Neural cell (in vitro differentiated cells): ENCODE data around the gene SLBP. TPM values are rescaled to one million over a fixed set of nuclear protein-coding genes. Genes with fewer than 3 reads are reported as not detected.

Source experiments
- H2AFZ ChIP-seq: fragments of 200-600, 300-800 bp; sonication (generic), shearing (Covaris generic); 2 replicates; pipeline ENCODE4 v1.6.0; 2014; ENCODE audit warnings: low read depth, mild to moderate bottlenecking, antibody characterized with exemption, low read length, moderate library complexity
- H3F3A ChIP-seq: fragments of 200-600 bp; shearing (Covaris generic); 2 replicates; pipeline ENCODE4 v1.6.1; 2016; ENCODE audit warnings: mild to moderate bottlenecking, moderate library complexity, mixed read lengths, antibody characterized with exemption, low read length; ENCODE audit not compliant: insufficient read depth, poor library complexity, severe bottlenecking
- H3K27ac ChIP-seq: fragments of 200-600, 300-800 bp; sonication (generic), shearing (Covaris generic); 2 replicates; pipeline ENCODE4 v1.5.1; 2014; ENCODE audit warnings: mild to moderate bottlenecking, low read length, moderate library complexity
- H3K27me3 ChIP-seq: fragments of 300-800, 200-600 bp; sonication (generic), shearing (Covaris generic); 2 replicates; pipeline ENCODE4 v1.6.0; 2014; ENCODE audit warnings: mild to moderate bottlenecking, low read depth, low read length, moderate library complexity; ENCODE audit not compliant: insufficient read depth
- H3K36me3 ChIP-seq: fragments of 300-800, 200-600 bp; sonication (generic), shearing (Covaris generic); 2 replicates; pipeline ENCODE4 v1.5.1; 2014; ENCODE audit warnings: mild to moderate bottlenecking, antibody characterized with exemption, low read length, moderate library complexity; ENCODE audit not compliant: insufficient read depth
- H3K4me2 ChIP-seq: fragments of 300-800, 200-600 bp; sonication (generic), shearing (Covaris generic); 2 replicates; pipeline ENCODE4 v1.6.0; 2014; ENCODE audit warnings: mild to moderate bottlenecking, low read length
- H3K4me3 ChIP-seq: fragments of 300-800, 200-600 bp; sonication (generic), shearing (Covaris generic); 2 replicates; pipeline ENCODE4 v1.5.1; 2014; ENCODE audit warnings: mild to moderate bottlenecking, low read length, moderate library complexity
- H3K79me2 ChIP-seq: fragments of 200-600 bp; shearing (Covaris generic); replicated peaks from 2 replicates; pipeline ENCODE4 v1.6.0; 2014; ENCODE audit warnings: mild to moderate bottlenecking, low read length, moderate library complexity; ENCODE audit not compliant: insufficient read depth
- H3K9ac ChIP-seq: fragments of 300-800, 200-600 bp; sonication (generic), shearing (Covaris generic); 2 replicates; pipeline ENCODE4 v1.6.1; 2016; ENCODE audit warnings: mild to moderate bottlenecking, low read length, mixed read lengths
- H3K9me2 ChIP-seq: fragments of 200-600 bp; shearing (Covaris generic); 2 replicates; pipeline ENCODE4 v1.6.1; 2016; ENCODE audit warnings: mild to moderate bottlenecking, low read length, mixed read lengths; ENCODE audit not compliant: insufficient read depth
- H3K9me3 ChIP-seq: fragments of 200-600, 300-800 bp; sonication (generic), shearing (Covaris generic); 2 replicates; pipeline ENCODE4 v1.6.1; 2016; ENCODE audit warnings: mild to moderate bottlenecking, mixed run types, low read length, moderate library complexity, mixed read lengths
- H4K20me1 ChIP-seq: fragments of 200-600 bp; shearing (Covaris generic); 2 replicates; pipeline ENCODE4 v1.6.1; 2016; ENCODE audit warnings: mild to moderate bottlenecking, mixed run types; ENCODE audit not compliant: insufficient read depth
- CTCF ChIP-seq: fragments of 450-650 bp; IDR thresholded peaks from 2 replicates; pipeline ENCODE4 v1.5.1; 2014; ENCODE audit warnings: antibody characterized with exemption, mild to moderate bottlenecking, moderate library complexity; ENCODE audit not compliant: poor library complexity, severe bottlenecking
- EP300 ChIP-seq: fragments of 450-650 bp; conservative IDR thresholded peaks from 2 replicates; pipeline ENCODE4 v1.6.1; 2014; ENCODE audit warnings: antibody characterized with exemption, mild to moderate bottlenecking, moderate library complexity; ENCODE audit not compliant: poor library complexity, severe bottlenecking
- EZH2 ChIP-seq: fragments of 200-600, 300-800 bp; shearing (Covaris generic), sonication (generic); IDR thresholded peaks from 2 replicates; pipeline ENCODE4 v1.6.1; 2014; ENCODE audit warnings: antibody characterized with exemption, low read length, borderline replicate concordance, mild to moderate bottlenecking; ENCODE audit not compliant: insufficient read depth, poor library complexity, severe bottlenecking
- MXI1 ChIP-seq: fragments of 450-650 bp; conservative IDR thresholded peaks from 2 replicates; pipeline ENCODE4 v1.6.1; 2014; ENCODE audit warnings: antibody characterized with exemption, mild to moderate bottlenecking; ENCODE audit not compliant: poor library complexity, severe bottlenecking
- POLR2AphosphoS5 ChIP-seq: IDR thresholded peaks from 2 replicates; pipeline ENCODE4 v1.6.1; 2012
- RAD21 ChIP-seq: fragments of 450-650 bp; conservative IDR thresholded peaks from 2 replicates; pipeline ENCODE4 v1.6.1; 2014; ENCODE audit warnings: antibody characterized with exemption, mild to moderate bottlenecking, moderate library complexity
- REST ChIP-seq: IDR thresholded peaks from 2 replicates; pipeline ENCODE4 v1.6.1; 2012; ENCODE audit warnings: borderline replicate concordance
- SMC3 ChIP-seq: fragments of 450-650 bp; conservative IDR thresholded peaks from 2 replicates; pipeline ENCODE4 v1.6.1; 2014; ENCODE audit warnings: antibody characterized with exemption, mild to moderate bottlenecking, moderate library complexity; ENCODE audit not compliant: poor library complexity
- TAF1 ChIP-seq: IDR thresholded peaks from 2 replicates; pipeline ENCODE4 v1.6.1; 2012; ENCODE audit warnings: low read depth
- polyA plus RNA-seq: library from polyadenylated mRNA; depleted of rRNA; stranded (reverse); fragments of >200 nt; gene quantifications from 2 replicates; pipeline ENCODE4 v1.2.3, GENCODE V29; 2014

SLBP gene
- polyA plus RNA-seq, 1 donor from 2014 or later: 111 TPM

DNA sequence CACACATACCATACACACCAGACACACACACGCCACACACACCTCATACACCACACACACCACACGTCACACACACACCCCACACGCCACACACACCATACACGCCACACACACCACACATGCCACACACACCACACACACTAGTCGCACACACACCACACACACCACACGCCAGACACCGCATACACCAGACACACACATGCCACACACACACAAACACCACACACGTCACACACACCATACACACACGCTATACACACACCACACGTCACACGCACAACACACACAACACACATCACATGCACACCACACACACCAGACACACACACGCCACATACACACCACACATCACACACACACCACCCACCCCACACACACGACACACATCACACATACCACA is 60.0 kb downstream of the SLBP start:
- Histone ChIP-seq H3K79me2 (no peaks in the 10 kb centered on the region), H3K36me3 (no peaks in the 10 kb centered on the region), H3K4me2 (no peak overlapping the region), H3K4me3 (no peak overlapping the region), H3F3A (no peaks in the 10 kb centered on the region), H2AFZ (no peak overlapping the region), H3K9me2 (no peaks in the 10 kb centered on the region), H3K9ac (no peak overlapping the region), H3K9me3 (no peaks in the 10 kb centered on the region), H3K27me3 (no peaks in the 10 kb centered on the region), H3K27ac (no peak overlapping the region), H4K20me1 (no peaks in the 10 kb centered on the region)
- TF ChIP-seq SMC3: no peak
- TF ChIP-seq EZH2: no peak
- TF ChIP-seq EP300: no peak
- TF ChIP-seq MXI1: no peak
- TF ChIP-seq TAF1: no peak
- TF ChIP-seq RAD21: no peak
- no peak for TF ChIP-seq CTCF
- TF ChIP-seq POLR2AphosphoS5: no peak
- no peak for TF ChIP-seq REST

DNA sequence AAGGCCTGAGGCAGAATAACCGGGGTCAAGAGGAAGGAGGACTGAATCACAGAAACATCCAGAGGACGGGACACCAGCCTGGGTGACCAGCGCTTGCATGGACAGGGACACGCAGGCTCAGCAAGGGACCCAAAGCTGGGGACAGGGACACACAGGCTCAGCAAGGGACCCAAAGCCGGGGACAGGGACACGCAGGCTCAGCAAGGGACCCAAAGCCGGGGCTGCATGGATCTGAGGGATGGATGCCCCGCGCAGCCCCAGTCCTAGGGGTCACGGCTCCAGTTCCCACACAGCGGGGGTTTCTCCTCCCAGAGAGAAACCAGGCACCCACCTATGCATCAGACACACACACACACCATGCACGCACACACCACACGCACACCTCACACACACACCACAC is 60.5 kb downstream of the SLBP start:
- no peaks in the 10 kb centered on the region for H3K79me2 ChIP-seq
- H3K9me2 ChIP-seq: no peaks in the 10 kb centered on the region
- no peak overlapping the region for H2AFZ ChIP-seq
- no peak for TF ChIP-seq RAD21
- no peak for TF ChIP-seq SMC3
- TF ChIP-seq CTCF: no peak
- no peak for TF ChIP-seq EZH2
- no peak for TF ChIP-seq MXI1
- no peak for TF ChIP-seq TAF1
- no peak for TF ChIP-seq POLR2AphosphoS5
- TF ChIP-seq REST: no peak
- TF ChIP-seq EP300: no peak
- H3F3A ChIP-seq: no peaks in the 10 kb centered on the region
- no peaks in the 10 kb centered on the region for H3K27me3 ChIP-seq
- H3K9ac ChIP-seq: no peak overlapping the region
- H4K20me1 ChIP-seq: no peaks in the 10 kb centered on the region
- no peaks in the 10 kb centered on the region for H3K9me3 ChIP-seq
- no peak overlapping the region for H3K4me2 ChIP-seq
- H3K27ac ChIP-seq: no peak overlapping the region
- no peaks in the 10 kb centered on the region for H3K36me3 ChIP-seq
- no peak overlapping the region for H3K4me3 ChIP-seq
